Epithelial cell of proximal tubule (primary cell): ENCODE results near the gene LMNTD1. TPM values are rescaled to one million over a fixed set of nuclear protein-coding genes. Genes with fewer than 3 reads are reported as not detected.

ENCODE experiments used
- DNase-seq: peaks from one replicate; pipeline ENCODE4 v3.0.0-alpha.2; 2011; ENCODE audit warnings: low read depth
- H3K4me3 ChIP-seq: 2 replicates; pipeline ENCODE4 v1.5.1; 2011; ENCODE audit warnings: low read depth, mild to moderate bottlenecking, low read length
- total RNA-seq: library from RNA; depleted of rRNA; stranded (reverse); fragments of >200 nt; gene quantifications from 2 replicates; pipeline ENCODE4 v1.2.3, GENCODE V29; 2015
- TF ChIP-seq, protein P1 (sequence below): conservative IDR thresholded peaks from 2 replicates; pipeline ENCODE4 v1.5.1; 2012; ENCODE audit warnings: low read depth, mild to moderate bottlenecking, low read length

The LMNTD1 gene
- total RNA-seq, 1 donor from 2014 or later = not detected

DNA sequence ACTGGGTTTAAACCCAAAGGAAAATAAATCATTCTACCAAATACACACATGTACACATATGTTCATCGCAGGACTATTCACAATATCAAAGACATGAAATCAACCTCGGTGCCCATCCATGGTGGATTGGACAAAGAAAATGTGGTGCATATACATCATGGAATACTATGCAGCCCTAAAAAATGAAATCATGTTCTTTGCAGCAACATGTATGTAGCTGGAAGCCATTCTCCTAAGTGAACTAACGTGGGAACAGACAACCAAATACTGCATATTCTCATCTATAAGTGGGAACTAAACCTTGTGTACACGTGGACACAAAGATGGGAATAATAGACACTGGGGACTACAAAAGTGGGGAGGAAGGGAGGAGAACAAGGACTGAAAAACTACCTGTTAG lies 96.6 kb downstream of the LMNTD1 start:
- TF ChIP-seq, protein P1, sequence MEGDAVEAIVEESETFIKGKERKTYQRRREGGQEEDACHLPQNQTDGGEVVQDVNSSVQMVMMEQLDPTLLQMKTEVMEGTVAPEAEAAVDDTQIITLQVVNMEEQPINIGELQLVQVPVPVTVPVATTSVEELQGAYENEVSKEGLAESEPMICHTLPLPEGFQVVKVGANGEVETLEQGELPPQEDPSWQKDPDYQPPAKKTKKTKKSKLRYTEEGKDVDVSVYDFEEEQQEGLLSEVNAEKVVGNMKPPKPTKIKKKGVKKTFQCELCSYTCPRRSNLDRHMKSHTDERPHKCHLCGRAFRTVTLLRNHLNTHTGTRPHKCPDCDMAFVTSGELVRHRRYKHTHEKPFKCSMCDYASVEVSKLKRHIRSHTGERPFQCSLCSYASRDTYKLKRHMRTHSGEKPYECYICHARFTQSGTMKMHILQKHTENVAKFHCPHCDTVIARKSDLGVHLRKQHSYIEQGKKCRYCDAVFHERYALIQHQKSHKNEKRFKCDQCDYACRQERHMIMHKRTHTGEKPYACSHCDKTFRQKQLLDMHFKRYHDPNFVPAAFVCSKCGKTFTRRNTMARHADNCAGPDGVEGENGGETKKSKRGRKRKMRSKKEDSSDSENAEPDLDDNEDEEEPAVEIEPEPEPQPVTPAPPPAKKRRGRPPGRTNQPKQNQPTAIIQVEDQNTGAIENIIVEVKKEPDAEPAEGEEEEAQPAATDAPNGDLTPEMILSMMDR = no peak
- no peak for DNase-seq
- H3K4me3 ChIP-seq = no peak overlapping the region

DNA sequence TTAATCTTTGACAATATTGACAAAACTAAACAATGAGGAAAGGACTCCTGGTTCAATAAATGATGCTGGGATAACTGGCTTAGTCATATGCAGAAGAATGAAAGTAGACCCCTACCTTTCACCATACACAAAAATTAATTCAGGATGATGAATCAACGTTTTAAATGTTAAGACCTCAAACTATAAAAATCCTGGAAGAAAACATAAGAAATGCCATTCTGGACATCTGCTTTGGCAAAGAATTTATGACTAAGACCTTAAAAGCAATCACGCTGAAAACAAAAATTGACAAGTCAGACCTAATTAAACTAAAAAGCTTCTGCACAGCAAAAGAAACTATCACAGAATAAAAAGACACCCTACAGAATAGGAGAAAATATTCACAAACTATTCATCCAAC lies 97.4 kb downstream of the LMNTD1 start:
- no peak for DNase-seq
- H3K4me3 ChIP-seq = no peak overlapping the region
- TF ChIP-seq, protein P1 = no peak

DNA sequence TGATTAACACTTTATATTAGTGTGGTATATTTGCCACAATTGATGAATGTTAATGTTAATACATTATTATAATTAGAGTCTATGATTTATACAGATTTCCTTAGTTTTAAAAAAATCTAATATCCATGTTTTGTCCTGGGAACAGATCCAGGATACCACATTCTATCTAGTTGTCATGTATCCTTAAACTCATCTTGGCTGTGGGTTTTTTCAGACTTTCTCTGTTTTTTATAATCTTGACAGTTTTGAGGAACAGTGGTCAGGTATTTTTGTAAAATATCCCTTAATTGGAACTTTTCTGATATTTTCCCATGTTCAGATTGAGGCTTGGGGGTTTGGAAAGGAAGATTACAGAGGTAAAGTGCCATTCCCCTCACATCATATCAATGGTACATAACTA lies 104.1 kb downstream of the LMNTD1 start:
- TF ChIP-seq, protein P1 = no peak
- H3K4me3 ChIP-seq = no peak overlapping the region
- DNase-seq = no peak

DNA sequence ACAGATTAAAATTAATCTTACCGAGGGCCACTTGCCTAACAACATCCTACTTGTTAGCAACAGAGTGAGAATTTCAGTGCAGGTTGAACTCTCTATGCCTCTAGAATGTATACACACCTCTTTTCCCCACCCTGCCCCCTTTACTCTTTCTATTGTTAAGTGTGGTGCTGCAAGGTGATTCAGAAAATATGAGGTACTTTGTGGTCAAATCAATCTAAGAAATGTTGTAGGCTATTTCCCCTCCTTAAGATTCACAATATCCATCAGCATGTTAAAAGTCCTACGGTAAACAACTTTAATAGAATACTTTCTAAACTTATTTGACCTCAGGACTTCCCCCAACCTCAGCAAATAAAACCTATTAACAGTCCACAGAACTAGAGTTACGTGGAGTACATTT lies 106.0 kb downstream of the LMNTD1 start:
- TF ChIP-seq, protein P1 = no peak
- no peak for DNase-seq
- H3K4me3 ChIP-seq = no peak overlapping the region

DNA sequence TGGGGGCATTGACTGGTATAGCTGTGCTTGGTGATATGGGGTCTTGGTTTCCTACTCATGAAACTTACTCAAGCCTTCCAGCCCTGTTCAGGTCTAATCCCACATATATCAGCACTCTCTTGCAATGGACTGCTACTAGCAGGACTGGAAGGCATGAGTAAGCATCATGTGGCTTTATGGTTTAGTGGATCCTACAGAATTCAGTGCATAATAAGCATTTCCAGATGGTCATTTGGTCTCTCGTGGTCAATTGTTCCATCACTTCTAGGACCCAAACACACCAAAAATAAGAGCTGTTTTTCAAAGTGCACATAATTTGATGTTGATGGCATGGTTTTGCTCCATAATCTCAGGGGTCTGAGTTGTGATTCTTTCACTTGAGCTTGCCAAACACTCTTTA lies 114.4 kb downstream of the LMNTD1 start:
- TF ChIP-seq, protein P1 = no peak
- no peak overlapping the region for H3K4me3 ChIP-seq
- peak; percentile 40 for DNase-seq

DNA sequence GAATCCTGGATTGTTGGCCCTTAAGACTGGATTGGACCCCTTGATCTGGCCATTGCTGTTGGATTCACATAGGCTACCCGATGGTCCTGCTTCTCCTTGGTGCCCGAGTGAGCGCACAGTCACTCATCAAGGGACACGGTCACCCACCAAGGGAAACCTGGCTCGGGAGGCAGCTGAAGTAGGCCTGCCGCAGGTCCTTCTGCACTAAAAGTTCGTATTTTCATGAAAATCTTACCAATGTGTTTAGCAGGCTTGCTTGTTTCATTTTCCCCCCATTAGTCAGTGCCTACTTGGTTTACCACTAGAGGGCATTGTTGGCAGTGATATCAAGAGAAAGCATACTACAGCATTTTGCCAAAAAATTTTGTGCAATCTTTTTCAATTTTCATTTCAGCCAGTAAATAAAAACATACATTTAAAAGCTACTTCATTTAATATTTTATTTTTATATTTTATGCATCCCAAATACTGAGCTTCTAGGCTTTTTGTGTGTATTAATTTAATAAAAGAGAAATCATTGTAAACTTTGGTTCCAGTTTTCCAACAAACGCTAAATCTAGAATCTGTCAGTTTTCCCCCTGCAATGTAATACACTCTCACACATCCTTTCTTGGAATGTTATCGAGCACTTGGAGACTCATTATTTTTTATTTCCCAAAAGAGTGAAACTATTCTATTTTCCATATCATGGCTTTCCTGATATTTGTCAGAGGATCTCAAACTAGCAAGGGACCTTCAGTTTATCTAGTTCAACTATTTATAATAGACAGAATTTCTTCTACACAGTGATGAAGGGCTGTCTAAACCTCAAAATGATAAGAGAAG lies 116.7 kb downstream of the LMNTD1 start:
- peak; percentile 33 for DNase-seq
- TF ChIP-seq, protein P1 = peak; percentile 94

DNA sequence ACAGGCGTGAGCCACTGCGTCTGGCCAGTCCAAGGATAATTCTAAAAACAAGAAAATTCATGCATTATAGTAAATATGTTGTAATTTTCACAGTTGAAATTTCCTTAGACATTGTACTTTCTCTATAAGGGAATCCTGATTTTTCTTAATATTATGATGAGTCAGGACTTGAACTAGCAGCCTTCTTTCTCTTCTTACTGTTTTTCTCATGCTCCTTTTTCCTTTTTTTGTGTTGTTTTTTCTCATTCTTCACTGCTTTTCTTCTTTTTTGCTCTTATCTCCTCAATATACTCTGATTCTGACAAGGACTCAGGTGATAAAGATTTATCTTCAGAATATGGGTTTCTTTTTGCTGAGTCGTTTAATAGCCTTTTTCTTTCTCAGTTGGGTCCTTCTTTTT lies 117.7 kb downstream of the LMNTD1 start:
- no peak for DNase-seq
- TF ChIP-seq, protein P1 = no peak
- no peak overlapping the region for H3K4me3 ChIP-seq

More for the DNA sequence above, 116.7 kb downstream of the LMNTD1 start:
- H3K4me3 ChIP-seq = peak overlapping the region; percentile 46
